Right renal cortex interstitium (tissue), 3 donors: ENCODE data around the gene MED15. TPM values are rescaled to one million over a fixed set of nuclear protein-coding genes. Genes with fewer than 3 reads are reported as not detected.
"Not testable (repeated sequence)": the region's sequence is repeated elsewhere in the genome, so short reads cannot be mapped to it uniquely, and the experiment has no call there.

Source experiments
- DNase-seq, 3 donors: peaks; one replicate each; pipeline ENCODE4 v3.0.0-alpha.2; 2013; ENCODE audit warnings: low read depth in 3 of 3, low spot score in 2 of 3
- polyA plus RNA-seq, 3 donors: library from polyadenylated mRNA; unstranded; fragments of 120-200 nt; gene quantifications; one replicate each; pipeline ENCODE4 v1.2.1, GENCODE V29; 2013; ENCODE audit not compliant: insufficient read length in 3 of 3

MED15 gene
- polyA plus RNA-seq, 3 donors, result 31.5 to 38.0 (median 35.1) TPM

DNA sequence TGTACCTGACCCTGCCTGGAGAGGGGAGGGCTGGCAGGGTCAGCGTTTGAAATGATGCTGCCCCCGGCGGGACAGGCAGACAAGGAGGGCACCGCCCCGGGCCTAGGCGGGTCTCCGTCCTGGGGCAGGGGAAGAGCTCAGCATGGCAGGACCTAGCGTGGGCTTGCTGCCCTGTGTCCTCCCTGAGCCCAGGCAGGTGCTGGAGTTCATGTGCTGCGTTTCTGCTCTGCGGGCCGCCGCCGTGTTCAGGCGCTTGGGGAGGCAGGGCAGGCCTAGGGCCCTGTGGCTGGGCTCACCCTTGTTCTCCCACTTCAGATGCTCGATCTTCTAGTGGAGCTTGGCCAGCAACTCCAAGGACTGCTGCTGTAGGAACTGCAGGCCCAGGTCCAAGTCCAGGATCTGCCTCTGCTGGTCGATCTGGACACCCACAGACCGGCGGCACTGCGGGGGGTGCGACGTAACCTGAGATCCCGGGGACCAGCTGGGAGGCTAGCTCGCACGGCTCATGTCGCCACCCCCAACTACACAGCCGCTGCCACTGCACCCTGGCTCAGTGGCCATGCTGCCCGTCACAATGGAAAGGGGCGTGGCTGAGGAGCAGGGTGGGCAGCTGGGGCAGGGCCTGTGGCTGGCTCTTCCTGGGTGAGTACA, 84.4 kb downstream of the MED15 start:
- DNase-seq, result no peak

DNA sequence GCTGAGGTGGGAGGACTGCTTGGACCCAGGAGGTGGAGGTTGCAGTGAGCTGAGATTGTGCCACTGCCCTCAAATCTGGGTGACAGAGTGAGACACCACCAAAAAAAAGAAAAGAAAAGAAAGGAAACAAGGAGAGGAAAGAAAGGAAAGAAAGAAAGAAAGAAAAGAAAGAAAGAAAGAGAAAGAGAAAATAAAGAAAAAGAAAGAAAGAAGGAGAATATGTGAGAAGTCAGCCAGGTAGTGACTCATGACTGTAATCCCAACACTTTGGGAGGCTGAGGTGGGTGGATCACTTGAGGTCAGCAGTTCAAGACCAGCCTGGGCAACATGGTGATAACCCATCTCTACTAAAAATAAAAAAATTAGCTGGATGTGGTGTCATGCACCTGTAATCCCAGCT, 86.6 kb downstream of the MED15 start:
- DNase-seq, result not testable (repeated sequence)

DNA sequence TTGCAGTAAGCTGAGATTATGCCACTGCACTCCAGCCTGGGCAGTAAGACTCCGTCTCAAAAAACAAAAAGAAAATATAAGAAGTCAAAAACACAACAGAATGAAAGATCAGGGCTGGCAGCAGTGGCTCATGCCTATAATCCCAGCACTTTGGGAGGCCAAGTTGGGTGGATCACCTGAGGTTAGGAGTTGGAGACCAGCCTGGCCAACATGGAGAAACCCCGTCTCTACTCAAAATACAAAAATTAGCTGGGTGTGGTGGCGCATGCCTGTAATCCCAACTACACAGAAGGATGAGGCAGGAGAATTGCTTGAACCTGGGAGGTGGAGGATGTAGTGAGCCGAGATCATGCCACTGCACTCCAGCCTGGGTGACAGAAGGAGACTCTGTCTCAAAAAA, 87.1 kb downstream of the MED15 start:
- DNase-seq, result not testable (repeated sequence)

DNA sequence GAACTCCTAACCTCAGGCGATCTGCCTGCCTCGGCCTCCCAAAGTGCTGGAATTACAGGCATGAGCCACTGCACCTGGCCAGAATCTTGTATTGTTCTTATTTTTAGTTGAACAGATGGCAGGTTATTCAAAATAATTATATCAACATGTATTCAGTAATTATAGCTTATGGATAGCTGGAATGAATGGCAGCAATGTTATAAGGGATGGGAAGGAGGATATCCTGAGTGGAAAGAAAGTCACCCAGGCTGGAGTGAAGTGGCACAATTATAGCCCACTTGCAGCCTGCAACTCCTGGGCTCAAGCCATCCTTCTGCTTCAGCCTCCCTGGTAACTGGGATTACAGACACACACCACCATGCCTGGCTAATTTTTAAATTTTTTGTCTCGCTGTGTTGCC, 88.1 kb downstream of the MED15 start:
- no peak for DNase-seq

DNA sequence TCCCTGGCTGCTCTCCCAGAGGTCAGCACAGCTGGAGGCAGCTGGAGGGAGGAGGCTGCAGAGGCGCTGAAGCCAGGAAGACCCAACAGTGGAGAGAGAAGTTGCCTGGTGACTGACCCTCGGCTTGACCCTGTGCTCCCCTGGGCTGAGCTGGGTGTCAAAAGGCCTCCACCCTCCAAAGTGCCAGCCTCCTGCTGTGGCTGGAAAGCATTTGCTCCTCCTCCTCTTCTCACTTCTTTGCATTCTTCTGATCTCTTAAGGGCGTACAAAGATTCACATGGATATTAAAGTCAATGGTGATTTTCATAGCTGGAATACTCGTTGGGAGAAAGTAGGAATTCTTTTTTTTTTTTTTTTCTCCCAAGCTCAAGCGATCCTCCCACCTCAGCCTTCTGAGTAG, 91.7 kb downstream of the MED15 start:
- no peak for DNase-seq

DNA sequence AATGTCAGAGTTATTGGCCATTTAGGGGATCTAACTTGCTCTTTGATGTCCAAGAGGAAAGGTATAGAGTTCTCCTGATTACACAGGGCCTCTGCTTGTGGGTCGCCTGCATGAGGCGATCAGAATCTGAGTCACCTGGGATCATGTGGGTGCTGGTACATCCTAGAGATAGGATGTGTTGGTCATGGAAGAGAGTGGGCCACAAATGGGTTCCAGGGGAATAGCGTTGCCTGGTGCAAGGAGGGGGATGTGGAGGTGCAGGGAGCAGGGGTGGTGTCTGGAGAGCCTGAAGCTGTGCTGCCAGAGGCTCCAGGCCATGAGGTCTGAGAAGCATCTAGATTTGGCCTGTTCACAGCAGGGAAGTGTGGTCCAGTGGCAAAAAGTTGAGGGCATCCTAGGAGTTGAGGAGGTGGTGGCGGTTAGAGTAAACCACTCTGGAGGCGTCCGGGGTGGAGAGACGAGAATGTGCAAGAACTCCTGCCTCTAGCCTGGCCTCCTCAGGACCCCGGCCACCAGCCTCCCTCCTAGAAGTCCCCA, 92.8 kb downstream of the MED15 start:
- DNase-seq, result no peak

DNA sequence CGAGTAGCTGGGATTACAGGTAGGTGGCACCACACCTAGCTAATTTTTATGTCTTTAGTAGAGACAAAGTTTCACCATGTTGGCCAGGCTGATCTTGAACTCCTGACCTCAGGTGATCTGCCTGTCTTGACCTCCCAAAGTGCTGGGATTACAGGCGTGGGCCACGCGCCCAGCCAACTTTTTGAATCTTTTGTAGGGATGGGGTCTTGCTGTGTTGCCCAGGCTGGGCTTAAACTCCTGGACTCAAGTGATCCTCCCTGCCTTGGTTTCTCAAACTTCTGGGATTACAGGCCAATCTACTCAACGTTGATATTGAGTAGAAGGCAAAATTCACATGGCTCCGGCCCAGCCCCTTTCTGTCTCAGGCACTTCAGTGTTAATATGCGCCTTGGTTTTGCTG, 93.9 kb downstream of the MED15 start:
- DNase-seq, result no peak

DNA sequence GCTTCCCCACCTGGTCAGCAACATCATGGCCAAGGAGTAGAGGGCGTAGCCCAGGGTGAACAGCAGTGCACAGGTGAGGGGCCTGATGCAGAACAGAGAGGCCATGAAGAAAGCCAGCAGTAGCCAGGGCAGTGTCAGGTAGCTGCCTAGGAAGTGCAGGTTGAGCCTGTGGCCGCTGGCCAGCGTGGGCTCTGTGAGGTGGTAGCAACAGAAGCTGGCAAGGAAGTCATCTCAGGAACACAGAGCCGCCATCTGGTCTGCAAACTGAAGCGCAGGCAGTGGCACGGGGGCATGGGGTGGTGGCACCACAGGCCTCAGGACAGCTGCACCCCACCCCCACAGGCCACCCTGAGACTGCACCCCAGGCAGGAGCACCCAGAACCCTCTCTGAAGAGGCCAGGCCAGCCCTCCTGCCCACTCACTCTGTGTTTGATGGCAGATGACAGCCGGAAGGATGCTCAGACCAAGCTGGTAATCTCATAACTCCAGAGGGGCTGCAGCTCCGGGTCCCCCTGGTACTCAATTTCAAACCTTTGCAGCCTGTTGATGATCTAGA, 95.3 kb downstream of the MED15 start:
- no peak for DNase-seq

DNA sequence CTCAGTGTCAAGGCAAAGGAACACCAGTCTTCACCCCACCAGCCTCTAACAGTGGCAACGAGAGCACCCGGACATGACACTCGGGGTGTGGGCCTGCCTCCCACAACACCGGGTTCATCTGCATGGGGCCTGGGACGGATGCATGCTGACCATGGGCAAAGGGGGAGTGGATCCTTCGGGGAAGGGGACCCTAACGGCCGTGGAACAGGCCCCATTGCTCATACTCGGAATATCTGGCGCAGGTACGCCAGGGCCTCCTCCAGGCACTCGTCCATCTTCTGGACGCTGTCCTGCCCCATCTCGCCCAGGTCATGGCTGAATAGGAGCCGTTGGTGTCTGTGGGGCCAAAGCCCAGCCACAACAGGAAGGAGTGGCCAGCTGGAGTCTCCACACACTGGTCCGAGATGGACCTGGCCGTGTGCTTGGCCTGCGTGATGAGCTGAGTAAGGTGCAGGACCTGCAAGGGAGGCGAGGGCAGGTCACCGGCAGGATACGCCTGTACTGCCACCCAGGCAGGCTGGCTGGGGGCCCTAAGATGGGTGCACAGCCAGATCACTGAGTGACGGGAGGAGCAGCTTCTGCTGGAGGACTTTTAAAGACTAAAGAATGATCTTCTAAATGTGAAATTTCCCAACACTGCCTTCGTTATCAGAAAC, 96.8 kb downstream of the MED15 start:
- no peak for DNase-seq

DNA sequence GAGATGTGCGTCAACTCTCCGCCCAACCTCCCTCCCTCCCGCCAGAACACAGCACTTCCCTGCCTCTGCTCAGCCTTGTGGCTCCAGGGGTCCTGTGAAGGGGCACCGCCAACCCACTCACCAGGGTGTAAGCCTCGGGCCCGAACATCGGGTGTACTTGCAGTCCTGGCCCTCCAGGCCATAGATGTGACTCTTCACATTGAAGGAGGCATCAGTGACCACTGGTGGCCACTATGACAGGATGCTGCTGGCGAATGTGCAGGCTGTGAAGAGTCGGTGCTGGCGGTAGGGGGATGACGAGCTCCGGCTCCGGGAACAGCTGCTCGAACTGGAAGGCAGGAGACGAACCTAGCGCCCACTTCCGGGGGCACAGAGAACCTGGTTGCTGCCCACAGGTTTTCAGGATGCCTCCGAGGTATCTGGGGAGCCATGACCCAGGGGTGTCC, 97.4 kb downstream of the MED15 start:
- DNase-seq, result no peak

DNA sequence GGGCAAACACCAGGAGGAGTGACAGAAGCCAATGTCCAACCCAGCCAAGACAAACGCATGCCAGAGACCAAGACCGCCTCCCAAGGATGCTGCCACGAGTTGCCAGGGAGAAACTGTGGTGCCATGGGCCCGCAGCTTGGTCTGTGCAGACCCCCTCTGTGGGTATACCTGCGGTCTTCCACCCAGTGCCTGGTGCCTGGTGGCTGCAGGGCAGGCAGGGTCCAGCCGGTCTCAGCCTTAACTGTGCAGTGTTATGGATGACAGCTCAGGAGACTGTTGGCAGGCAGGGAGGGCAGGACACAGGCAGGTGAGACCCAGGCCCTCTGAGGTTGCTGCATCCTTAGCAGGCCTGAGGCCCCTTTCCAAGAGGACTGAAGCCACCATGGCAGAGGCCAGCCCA, 97.9 kb downstream of the MED15 start:
- DNase-seq, result no peak

DNA sequence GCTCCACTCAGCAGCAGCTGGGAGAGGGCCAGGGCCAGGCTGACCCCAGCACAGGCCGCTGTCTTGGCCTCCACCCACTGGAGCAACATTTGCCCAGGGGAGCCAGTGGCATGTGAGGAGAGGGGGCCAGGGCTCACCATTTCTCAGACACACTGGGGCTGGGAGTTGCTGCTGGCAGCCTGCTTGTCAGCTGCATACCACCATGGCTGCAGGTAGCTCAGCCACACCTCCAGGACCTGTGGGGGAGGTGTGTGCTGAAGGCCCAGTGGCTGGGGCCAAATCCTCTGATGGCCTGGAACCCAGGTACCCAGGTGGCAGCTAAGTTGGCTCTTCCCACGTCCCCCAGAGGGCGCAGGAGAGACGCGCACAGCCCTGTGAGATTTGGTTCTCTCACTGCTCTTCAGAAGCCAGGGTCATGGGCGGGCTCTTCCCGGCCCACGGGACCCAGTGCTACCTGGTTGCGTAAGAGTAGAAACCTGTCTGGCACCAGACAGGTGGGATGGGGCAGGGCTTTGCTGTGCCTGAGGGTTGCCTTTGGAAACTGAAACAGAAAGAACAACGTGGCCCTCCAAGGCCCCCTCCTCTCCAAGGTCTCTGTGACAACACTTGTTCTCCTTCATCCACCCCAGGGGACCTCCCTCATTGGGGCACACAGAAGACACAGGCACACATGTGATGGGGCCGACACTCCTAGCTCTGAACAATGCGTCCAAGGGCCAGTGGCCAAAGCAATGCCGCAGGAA, 98.8 kb downstream of the MED15 start:
- peak in 2 of 3 donors; percentile 27 to 32 for DNase-seq

DNA sequence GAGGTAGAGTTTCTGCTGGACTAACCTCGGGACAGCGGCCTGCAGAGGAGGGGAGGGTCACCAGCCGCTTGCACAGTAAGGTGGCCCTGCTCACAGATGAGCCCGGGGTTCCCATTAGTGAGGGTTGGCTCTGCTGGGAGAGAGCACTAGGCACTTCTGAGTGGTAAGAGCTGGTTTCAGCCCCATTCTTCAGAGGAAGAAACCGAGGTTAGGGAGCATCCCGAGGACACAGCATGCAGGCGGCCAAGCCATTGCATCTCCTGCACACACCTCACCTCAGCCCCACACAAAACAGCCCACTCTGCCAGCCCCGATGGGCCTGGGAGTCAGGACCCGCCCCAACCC, 99.3 kb downstream of the MED15 start:
- no peak for DNase-seq

DNA sequence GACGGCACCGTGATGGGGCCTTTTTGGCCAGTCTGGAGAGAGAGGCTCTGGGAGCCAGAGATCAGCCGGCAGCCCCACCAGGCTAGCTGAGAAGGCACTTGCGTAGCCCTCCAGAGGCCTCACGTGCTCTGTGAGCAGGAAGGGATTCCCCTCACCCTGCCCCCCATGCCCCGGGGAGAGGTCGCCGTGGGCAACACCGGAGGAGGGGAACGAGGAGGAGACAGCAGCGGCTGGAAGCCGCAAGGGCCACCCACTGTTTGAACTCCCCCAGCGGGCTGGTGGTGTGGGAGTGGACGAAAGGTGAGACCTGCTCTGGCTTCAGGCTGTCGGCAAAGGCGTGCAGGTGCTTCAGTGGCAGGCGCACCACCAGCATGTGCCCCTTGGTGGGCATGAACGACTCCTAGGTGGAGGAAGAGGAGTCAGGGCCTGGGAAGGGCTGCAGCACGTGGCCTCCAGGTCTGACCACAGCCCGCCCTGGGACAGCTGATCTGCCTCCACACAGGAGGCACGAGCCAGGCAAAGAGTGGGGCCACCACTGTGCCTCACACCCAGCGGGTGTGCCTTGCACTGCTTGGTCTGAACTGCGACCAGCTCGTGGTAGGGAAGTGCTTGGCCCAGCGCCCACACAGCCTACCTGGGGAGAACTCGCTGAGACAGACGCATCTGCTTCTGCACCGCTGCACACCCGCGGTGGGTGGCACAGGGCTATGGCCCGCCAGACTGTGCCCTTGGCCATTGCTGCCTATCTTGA, 99.9 kb downstream of the MED15 start:
- DNase-seq, result no peak

DNA sequence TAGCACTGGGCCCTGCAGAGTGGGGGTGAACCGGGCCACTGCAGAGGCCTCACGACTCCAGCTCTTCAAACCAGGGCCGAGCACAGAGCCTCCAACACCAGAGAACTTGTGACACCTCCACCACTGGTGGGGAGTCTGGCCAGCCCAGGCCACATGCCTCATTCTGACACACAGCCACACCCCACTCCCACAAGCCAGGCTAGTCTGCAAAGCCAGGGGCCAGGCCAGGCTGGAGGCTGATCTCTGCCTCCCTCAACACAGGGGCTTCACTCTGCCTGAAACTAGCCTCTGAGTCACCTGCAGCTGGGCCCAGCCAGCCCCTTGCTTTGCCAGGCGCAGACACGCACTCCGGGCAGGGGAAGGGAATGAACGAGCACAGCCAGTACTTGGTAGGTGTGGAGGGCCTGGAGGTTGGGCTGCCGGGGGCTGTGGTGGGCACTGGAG, 102.9 kb downstream of the MED15 start:
- DNase-seq, result no peak

DNA sequence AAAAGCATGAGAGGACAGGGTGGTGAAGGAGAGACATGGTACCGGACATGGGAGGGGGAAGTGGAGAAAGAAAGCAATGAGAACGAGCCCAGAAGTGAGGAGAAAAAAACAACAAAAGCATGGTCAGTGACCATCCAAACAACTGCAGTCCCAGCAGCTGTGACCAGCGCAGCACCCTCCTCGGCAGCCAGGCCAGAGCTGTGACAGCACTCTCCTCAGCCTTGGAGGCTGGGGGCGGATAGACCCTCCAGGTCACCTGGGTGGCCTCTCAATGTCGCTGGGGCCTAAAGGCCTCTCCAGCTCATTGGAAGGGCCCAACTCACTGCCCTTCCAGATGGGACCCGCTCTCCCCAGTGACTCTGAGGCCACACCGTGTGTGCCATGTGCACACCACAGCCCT, 103.3 kb downstream of the MED15 start:
- no peak for DNase-seq

DNA sequence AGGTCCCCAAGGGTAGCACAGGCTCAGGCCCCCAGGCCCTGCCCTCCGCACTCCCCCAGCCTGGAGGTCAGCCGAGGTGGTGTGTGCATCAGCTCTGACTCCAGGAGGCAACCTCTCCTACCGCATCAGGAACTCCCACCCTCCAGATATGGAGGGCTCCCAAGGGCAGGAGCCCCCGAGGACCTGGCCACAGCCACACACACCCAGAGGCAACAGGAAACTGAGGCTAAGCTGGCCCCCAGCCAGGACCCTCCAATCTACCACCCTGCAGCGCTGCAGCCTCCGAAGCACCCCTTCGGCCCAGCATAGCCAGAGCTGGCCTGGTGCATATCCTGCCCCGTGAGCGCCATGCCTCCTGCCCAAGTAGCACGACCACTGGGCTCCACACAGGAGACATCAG, 104.0 kb downstream of the MED15 start:
- no peak for DNase-seq

DNA sequence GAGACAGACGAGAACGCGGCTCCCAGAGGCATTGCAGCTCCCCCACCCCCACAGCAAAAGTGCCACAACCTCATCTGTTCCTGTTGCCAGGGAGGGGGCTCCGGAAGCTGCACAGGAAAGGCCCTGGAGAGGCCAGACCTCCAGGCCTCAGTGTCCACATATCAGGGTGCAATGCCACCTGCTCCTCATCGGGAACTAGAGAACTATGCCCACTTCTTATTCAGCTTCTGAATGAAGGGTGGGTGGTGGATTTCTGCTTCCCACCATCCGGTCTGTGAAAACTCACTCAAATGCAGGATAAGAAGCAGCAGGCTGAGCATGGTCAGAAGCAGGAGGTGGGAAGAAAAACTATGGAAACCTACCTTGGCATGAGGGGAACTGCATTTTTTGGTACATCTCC, 105.9 kb downstream of the MED15 start:
- no peak for DNase-seq

DNA sequence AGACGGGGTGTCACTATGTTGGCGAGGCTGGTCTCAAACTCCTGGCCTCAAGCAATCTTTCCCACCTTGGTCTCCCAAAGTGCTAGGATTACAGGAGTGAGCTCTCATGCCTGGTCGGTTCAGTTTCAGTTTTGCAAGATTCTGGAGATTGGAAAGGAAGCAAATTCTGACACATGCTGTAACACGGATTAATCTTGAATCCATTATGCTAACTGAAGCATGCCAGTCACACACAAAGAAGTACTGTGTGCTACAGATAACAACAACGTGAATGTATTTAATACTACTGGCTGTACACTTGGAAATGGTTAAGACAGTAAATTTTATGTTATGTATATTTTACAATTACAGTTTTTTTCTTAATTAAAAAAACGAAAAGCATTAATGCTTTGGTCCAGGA, 107.6 kb downstream of the MED15 start:
- no peak for DNase-seq

DNA sequence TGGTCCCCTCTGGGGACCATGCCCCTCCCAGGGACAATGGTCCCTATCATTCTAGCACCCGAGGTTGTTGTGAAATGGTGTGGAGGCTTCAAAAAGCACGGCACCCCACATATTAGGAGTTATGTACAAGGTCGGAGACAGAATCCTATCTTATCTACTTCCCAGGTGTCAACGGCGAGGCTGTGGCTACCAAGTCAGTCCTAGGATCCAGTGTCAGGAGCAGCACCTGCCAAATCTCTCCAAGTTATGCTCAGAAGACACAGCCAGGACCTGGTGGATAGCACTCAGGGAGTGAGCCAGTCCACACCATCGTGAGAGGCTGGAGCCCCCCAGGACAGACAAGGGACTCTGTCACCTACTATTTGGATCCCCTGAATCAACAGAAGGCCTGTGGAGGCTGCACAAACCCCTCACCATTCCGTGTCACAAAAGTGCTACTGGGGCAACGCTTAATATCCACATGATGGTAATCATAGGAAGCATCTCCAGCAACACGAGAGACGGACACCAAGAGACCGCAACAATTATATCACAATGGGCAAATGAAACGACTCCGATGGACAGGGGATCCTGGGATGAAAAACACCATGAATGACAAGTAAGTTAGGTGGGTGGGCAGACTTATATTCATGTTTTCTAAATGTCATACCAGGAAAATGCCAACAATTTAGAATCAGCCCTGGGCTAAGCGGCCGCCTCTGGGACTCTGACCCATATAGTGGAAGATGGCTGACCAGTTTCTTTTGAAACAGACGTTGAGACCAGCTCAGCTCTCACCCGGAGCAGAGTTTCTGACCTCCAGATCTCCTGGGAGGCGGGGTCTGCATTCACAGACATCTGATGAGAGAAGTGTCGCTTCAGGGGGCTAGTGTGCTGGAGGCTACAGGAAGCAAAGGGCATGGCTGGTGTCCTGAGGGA, 108.4 kb downstream of the MED15 start:
- no peak for DNase-seq
